Caco-2 (cell line): ENCODE measurements around the gene ITGB2. TPM values are rescaled to one million over a fixed set of nuclear protein-coding genes. Genes with fewer than 3 reads are reported as not detected.

Source experiments
- BruUV-seq: library from RNA; stranded (reverse); fragments of 400-500 nt; replicated peaks from 2 replicates; lab custom pipeline; 2021; lab: Mats Ljungman, UMichigan
- CTCF ChIA-PET: fragments of 300-600 bp; sonication (Branson Sonifier 250); formaldehyde crosslinking; loops from one replicate; lab custom pipeline; 2022; ENCODE audit warnings: antibody characterized with exemption; lab: Charles Lee
- POLR2A ChIA-PET: fragments of 300-600 bp; sonication (Branson Sonifier 250); formaldehyde crosslinking; loops from one replicate; lab custom pipeline; 2022; ENCODE audit warnings: antibody characterized with exemption; lab: Charles Lee
- DNase-seq, 2 experiments: peaks; one replicate each; pipeline versions ENCODE4 v3.0.0 to v3.0.0-alpha.2; 2020 to 2022
- H3K27me3 ChIP-seq: replicated peaks from 2 replicates; pipeline ENCODE4 v1.6.0; 2011; ENCODE audit warnings: low read length; ENCODE audit not compliant: control insufficient read depth, insufficient read depth
- H3K36me3 ChIP-seq: 2 replicates; pipeline ENCODE4 v1.5.1; 2011; ENCODE audit warnings: low read length; ENCODE audit not compliant: control insufficient read depth, insufficient read depth
- H3K4me1 ChIP-seq: fragments of 250-450 bp; sonication (Bioruptor Pico); 2 replicates; pipeline ENCODE4 v1.5.1; 2020; ENCODE audit warnings: mild to moderate bottlenecking
- H3K4me3 ChIP-seq: 2 replicates; pipeline ENCODE4 v1.5.1; 2011; ENCODE audit warnings: low read depth, mild to moderate bottlenecking, control low read depth, low read length
- H3K9me3 ChIP-seq: fragments of 250-450 bp; sonication (Bioruptor Pico); 2 replicates; pipeline ENCODE4 v1.5.1; 2020; ENCODE audit warnings: mild to moderate bottlenecking, moderate library complexity
- H3K27ac Mint-ChIP-seq: one replicate; pipeline ENCODE4 v1.8.0; 2022; ENCODE audit warnings: mixed read lengths; ENCODE audit not compliant: unreplicated experiment
- H3K27me3 Mint-ChIP-seq: one replicate; pipeline ENCODE4 v1.8.0; 2022; ENCODE audit warnings: mixed read lengths; ENCODE audit not compliant: insufficient read depth, unreplicated experiment
- H3K36me3 Mint-ChIP-seq: one replicate; pipeline ENCODE4 v1.8.0; 2022; ENCODE audit warnings: mild to moderate bottlenecking, mixed read lengths; ENCODE audit not compliant: insufficient read depth, unreplicated experiment
- H3K4me1 Mint-ChIP-seq: one replicate; pipeline ENCODE4 v1.8.0; 2022; ENCODE audit warnings: low read depth, mixed read lengths; ENCODE audit not compliant: unreplicated experiment
- H3K4me3 Mint-ChIP-seq: one replicate; pipeline ENCODE4 v1.8.0; 2022; ENCODE audit warnings: mild to moderate bottlenecking, moderate library complexity, mixed read lengths; ENCODE audit not compliant: unreplicated experiment
- H3K9me3 Mint-ChIP-seq: one replicate; pipeline ENCODE4 v1.8.0; 2022; ENCODE audit warnings: mixed read lengths; ENCODE audit not compliant: unreplicated experiment
- CTCF ChIP-seq, 2 experiments: fragments of 200-600 bp in 1 of 2; IDR thresholded peaks; 1 replicate in 1 of 2; 2 replicates in 1 of 2; pipeline versions ENCODE4 v1.5.1 to v1.8.0; 2011 to 2022; ENCODE audit warnings: antibody characterized with exemption in 1 of 2, control low read depth in 1 of 2, inconsistent platforms in 1 of 2, low read depth in 1 of 2, low read length in 1 of 2, mild to moderate bottlenecking in 1 of 2, moderate library complexity in 1 of 2; ENCODE audit not compliant: insufficient read depth in 1 of 2, severe bottlenecking in 1 of 2, unreplicated experiment in 1 of 2
- intact Hi-C: fragments of 100-400 bp; cut with micrococcal nuclease; formaldehyde crosslinking; loops from one replicate; pipeline ENCODE4 v1.10.0; 2022; ENCODE audit not compliant: unreplicated experiment
- total RNA-seq: library from RNA; stranded (reverse); gene quantifications from 2 replicates; pipeline ENCODE4 v1.2.3, GENCODE V29; 2022

The ITGB2 gene
- total RNA-seq, 1 experiment from 2014 or later = 0.48 TPM

GRCh38 chr21:44925378-44925755 is 4.7 kb upstream of the ITGB2 start:
- H3K27me3 ChIP-seq = no peaks in the 10 kb centered on the region; the same call in 1 of the 2 replicates
- DNase-seq = no peak
- peaks cover 10% of the 10 kb centered on the region for H3K4me1 ChIP-seq
- POLR2A ChIA-PET = no interaction called here
- no peak overlapping the region for H3K27ac Mint-ChIP-seq
- H3K4me1 Mint-ChIP-seq = peaks cover 15% of the 10 kb centered on the region
- CTCF ChIA-PET = no interaction called here
- H3K36me3 ChIP-seq = no peaks in the 10 kb centered on the region
- peaks cover 13% of the 10 kb centered on the region for H3K27me3 Mint-ChIP-seq
- no peak for TF ChIP-seq CTCF (IDR thresholded peaks at IDR 0.05; ENCODE audit: insufficient read depth in 1 of 2, low read depth in 1 of 2, low read length in 1 of 2, severe bottlenecking in 1 of 2, unreplicated experiment in 1 of 2)
- no TSS peak for BruUV-seq
- no peak overlapping the region for H3K4me3 ChIP-seq
- H3K36me3 Mint-ChIP-seq = no peaks in the 10 kb centered on the region
- no peaks in the 10 kb centered on the region for H3K9me3 ChIP-seq
- no peak overlapping the region for H3K4me3 Mint-ChIP-seq
- intact Hi-C loops = no loop called here
- H3K9me3 Mint-ChIP-seq = no peaks in the 10 kb centered on the region

- H3K9me3 Mint-ChIP-seq = no peaks in the 10 kb centered on the region
- no TSS peak for BruUV-seq
- CTCF ChIA-PET = no interaction called here
Observed at GRCh38 chr21:44924606-44925377, 4.1 kb upstream of the ITGB2 start.

GRCh38 chr21:44923480-44924084 is 2.9 kb upstream of the ITGB2 start:
- peaks cover 15% of the 10 kb centered on the region for H3K4me1 Mint-ChIP-seq
- Histone ChIP-seq H3K4me3 (no peak overlapping the region), H3K27me3 (no peaks in the 10 kb centered on the region; the same call in 1 of the 2 replicates), H3K36me3 (no peaks in the 10 kb centered on the region), H3K4me1 (peaks cover 10% of the 10 kb centered on the region), H3K9me3 (no peaks in the 10 kb centered on the region)
- H3K27me3 Mint-ChIP-seq = peaks cover 11% of the 10 kb centered on the region
- no peaks in the 10 kb centered on the region for H3K9me3 Mint-ChIP-seq
- no peak for TF ChIP-seq CTCF (IDR thresholded peaks at IDR 0.05; ENCODE audit: insufficient read depth in 1 of 2, low read depth in 1 of 2, low read length in 1 of 2, severe bottlenecking in 1 of 2, unreplicated experiment in 1 of 2)
- no TSS peak for BruUV-seq
- DNase-seq = no peak
- POLR2A ChIA-PET = no interaction called here
- H3K27ac Mint-ChIP-seq = no peak overlapping the region
- H3K36me3 Mint-ChIP-seq = no peaks in the 10 kb centered on the region
- H3K4me3 Mint-ChIP-seq = no peak overlapping the region
- CTCF ChIA-PET = no interaction called here
- intact Hi-C loops = no loop called here

More at GRCh38 chr21:44924606-44925377, 4.1 kb upstream of the ITGB2 start:
- no peak overlapping the region for H3K4me3 Mint-ChIP-seq
- H3K27me3 Mint-ChIP-seq = peaks cover 13% of the 10 kb centered on the region
- Histone ChIP-seq H3K4me3 (no peak overlapping the region), H3K27me3 (no peaks in the 10 kb centered on the region; the same call in 1 of the 2 replicates), H3K4me1 (peaks cover 10% of the 10 kb centered on the region), H3K9me3 (no peaks in the 10 kb centered on the region), H3K36me3 (no peaks in the 10 kb centered on the region)
- H3K36me3 Mint-ChIP-seq = no peaks in the 10 kb centered on the region
- no peak overlapping the region for H3K27ac Mint-ChIP-seq
- POLR2A ChIA-PET = no interaction called here
- intact Hi-C loops = no loop called here
- H3K4me1 Mint-ChIP-seq = peaks cover 15% of the 10 kb centered on the region
- TF ChIP-seq CTCF (IDR thresholded peaks at IDR 0.05; ENCODE audit: insufficient read depth in 1 of 2, low read depth in 1 of 2, low read length in 1 of 2, severe bottlenecking in 1 of 2, unreplicated experiment in 1 of 2) = no peak
- DNase-seq = no peak
